NCI-H69 (cell line): Measurements from ENCODE around the gene CCDC24.

Source experiments
- DNase-seq: peaks from one replicate; lab custom pipeline; 2025; lab: John Stamatoyannopoulos, UW

CCDC24 gene

DNA sequence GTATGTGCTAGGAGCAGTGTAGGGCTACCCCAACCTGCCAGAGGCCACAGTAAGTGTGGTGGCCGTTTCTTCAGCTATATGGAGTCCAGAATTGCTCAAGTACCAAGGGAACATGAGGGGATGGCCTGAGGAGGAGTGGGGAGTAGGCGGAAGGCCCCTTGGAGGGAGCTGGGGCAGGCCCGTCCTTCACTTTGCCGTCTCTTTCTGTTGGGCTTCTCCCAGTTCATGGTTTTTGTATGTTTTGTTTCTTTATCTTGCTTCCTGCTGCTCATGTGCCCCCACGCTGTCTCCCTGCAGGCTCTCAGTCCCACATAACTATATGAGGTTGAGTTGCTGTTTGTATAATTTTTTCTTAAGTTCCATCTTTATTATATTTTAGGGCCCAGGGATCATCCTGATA, 27.5 kb upstream of the CCDC24 start:
- no peak for DNase-seq

DNA sequence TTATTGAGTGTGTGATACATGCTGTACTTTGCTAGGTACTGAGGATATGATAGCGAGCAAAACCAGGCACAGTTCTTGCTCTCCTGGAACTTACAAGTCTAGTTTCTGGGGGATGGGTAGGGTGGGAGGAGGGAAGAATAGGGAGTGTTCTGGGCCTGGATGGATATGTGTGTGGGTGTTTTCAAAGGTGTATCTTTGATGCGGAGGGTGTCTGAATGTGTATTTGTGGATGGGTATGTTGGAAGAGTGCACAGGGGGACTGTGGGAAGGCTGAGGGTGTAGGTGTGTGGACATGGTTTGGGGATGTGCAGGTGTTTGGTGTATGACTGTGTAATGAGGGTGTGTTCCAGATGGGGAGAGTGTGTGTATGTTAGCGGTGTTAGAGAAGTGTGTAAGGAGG, 26.1 kb upstream of the CCDC24 start:
- DNase-seq = no peak

DNA sequence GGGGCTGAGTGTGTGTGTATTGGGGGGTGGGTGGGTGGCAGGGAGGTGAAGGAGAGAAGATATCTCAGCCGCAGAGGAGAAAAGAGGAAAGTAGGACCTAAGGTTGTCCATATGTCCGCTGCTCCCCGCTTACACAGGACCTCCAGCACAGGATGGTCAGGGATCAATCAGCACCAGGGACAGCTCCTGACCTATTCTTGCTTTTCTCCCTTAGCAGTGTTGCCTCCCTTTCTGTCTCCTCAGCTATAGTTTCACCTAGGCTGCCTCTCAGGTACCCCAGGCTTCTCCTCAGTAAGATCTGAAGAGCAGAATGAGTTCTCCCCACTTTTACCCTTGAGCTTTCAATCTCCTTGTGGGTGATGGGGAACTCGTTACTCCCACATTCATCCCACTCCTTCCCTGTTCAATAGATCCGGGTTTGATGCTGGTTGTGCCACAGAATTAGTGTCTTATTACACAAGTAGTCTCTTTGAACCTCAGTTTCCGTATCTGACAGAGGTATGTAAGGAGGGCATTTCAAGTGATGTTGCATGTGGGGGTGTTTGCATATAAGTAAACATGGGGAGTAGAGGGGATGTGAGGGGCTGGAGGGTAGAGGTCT, 23.0 kb upstream of the CCDC24 start:
- DNase-seq = no peak

DNA sequence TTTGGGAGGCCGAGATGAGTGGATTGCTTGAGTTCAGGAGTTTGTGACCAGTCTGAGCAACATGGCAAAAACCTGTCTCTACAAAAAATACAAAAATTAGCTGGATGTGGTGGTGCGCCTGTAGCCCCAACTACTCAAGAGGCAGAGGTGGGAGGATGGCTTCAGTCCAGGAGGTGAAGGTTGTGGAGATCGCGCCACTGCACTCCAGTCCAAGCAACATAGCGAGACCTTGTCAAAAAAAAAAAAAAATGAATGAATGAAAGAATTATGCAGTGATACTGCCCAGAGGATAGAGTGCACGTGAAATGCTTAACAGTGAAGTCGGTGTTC, 22.0 kb upstream of the CCDC24 start:
- DNase-seq = no peak

DNA sequence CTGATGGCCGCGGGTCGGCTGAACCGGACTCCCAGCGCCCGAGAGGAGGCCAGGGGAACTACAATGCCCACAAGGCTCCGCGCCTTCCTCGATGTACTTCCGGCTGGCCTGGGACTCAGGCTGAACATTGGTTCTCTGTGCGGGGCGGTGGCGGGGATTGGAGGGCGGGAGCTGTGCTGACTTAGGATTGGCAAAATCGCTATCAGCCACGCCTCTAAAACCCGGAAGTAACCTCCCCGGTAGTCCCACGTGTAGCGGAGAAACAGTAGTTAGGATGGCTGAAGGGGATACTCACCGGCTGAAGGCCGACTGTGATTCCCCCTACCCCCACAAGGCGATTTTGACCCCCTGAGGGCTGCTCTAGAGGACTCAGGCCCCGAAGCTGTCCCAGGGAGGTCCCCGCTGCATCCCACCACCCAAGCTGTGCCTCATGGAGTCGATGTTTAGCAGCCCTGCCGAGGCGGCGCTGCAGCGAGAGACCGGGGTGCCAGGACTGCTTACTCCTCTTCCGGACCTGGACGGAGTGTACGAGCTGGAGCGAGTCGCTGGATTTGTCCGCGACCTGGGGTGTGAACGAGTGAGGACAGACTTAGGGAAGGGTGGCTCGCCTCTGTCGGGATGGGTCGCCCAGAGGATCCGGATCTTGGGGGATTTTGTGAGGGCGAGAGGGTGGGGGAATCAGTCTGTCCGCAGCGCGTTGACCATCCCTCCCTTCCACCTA, 21.5 kb upstream of the CCDC24 start, which contains the start of gene DPH2:
Gene DPH2, plus strand, starts transcription at position 265 of the 721 bp plus-strand sequence. Its CDS starts 166 bp downstream, at position 431.
- DNase-seq = peak; percentile 96

DNA sequence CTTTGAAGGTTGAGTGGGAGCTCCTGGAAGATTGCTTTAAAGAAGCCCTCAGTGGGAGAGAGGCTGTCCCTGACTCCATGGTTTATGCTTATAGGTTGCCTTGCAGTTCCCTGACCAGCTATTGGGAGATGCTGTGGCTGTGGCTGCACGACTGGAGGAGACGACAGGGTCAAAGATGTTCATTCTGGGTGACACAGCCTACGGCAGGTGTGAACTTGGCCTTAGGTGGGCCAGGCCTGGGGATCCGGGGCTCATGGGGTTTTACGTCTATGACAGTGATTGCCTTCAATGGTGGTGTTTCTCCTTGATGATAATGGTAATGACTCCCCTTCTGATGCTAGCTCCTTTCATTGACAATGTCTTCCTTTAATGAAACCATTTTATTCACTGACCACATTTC, 20.9 kb upstream of the CCDC24 start:
- no peak for DNase-seq

DNA sequence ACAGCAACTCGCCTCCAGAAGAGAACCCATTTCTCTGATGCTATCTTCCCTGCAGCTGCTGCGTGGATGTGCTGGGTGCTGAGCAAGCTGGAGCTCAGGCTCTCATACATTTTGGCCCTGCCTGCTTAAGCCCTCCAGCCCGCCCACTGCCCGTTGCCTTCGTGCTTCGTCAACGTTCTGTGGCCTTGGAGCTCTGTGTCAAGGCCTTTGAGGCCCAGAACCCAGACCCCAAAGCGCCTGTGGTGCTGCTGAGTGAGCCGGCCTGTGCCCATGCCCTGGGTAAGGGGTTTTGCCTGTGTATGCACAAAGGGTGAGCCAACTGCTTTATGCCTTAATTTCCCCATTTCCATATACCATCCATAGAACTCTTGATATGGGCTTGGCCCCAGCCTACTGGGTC, 20.5 kb upstream of the CCDC24 start:
- no peak for DNase-seq

DNA sequence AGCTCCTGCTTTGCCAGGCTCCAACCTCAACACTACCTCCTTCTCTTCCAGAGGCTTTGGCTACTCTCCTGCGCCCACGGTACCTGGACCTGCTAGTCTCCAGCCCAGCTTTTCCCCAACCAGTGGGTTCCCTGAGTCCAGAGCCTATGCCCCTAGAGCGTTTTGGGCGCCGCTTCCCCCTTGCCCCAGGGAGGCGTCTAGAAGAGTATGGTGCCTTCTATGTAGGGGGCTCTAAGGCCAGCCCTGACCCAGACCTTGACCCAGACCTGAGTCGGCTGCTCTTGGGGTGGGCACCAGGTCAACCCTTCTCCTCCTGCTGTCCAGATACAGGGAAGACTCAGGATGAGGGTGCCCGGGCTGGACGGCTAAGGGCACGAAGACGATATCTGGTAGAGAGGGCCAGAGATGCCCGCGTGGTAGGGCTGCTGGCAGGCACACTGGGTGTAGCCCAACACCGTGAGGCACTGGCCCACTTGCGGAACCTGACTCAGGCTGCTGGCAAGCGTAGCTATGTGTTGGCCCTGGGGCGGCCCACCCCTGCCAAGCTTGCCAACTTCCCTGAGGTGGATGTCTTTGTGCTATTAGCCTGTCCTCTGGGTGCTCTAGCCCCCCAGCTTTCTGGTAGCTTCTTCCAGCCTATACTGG, 19.9 kb upstream of the CCDC24 start:
- no peak for DNase-seq

DNA sequence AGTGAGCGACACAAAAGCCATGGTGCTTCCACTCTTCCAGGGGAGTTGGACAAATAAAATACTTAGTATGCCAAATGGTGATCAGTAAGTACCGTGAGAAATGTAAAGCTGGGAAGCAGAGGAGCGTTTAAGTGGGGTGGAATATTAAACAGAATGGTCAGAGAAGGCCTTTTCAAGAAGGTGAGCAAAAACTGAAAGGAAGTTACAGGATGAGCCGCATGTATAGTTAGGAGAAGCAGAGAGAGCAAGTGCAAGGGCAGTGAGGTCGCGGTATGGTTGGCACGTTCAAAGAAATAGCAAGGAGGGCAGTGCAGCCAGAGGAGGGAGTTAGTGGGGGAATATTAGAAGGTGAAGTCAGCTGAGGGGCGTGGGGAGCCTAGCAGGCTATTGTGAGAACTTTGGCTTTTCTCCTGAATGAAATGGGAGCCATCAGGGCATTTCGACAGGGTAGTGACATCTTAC, 17.4 kb upstream of the CCDC24 start:
- DNase-seq = no peak

DNA sequence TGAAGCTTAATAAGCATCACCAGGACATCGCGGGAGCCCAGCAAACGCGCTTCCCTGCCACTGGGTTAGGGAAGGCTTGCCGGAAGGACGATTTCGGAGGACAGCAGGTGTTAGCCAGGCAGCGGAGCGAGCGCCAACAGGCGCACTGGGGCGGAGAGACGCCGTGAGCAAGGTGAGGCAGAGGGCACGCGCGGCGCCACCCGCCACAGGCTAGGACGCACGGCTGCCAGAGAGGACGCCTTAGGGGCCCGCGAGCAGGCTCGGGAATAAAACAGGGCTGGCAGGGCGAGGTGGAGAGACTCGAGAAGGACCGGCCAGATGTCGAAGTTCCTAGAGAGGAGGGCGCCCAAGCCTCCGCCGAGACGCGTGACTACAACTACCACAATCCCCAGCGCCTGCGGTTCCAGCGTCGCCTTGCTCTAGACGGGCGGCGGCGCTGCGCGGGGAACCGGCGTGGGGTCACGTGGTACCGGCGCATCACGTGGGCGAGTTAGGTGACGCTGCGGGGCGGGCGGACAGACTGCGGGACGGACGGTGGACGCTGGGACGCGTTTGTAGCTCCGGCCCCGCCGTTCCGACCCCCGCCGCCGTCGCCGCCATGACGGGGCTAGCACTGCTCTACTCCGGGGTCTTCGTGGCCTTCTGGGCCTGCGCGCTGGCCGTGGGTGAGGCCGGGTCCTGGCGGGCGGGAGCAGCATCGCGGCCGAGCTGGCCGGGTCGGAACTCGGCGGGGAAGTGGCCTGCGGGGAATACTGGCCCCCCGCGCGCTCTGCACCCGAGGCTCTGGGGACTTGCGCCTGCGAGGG, 16.8 kb upstream of the CCDC24 start, which contains the start of gene ATP6V0B:
Gene ATP6V0B, plus strand, starts transcription at position 518 of the 806 bp plus-strand sequence. Its CDS starts 81 bp downstream, at position 599.
- DNase-seq = peak; percentile 94

DNA sequence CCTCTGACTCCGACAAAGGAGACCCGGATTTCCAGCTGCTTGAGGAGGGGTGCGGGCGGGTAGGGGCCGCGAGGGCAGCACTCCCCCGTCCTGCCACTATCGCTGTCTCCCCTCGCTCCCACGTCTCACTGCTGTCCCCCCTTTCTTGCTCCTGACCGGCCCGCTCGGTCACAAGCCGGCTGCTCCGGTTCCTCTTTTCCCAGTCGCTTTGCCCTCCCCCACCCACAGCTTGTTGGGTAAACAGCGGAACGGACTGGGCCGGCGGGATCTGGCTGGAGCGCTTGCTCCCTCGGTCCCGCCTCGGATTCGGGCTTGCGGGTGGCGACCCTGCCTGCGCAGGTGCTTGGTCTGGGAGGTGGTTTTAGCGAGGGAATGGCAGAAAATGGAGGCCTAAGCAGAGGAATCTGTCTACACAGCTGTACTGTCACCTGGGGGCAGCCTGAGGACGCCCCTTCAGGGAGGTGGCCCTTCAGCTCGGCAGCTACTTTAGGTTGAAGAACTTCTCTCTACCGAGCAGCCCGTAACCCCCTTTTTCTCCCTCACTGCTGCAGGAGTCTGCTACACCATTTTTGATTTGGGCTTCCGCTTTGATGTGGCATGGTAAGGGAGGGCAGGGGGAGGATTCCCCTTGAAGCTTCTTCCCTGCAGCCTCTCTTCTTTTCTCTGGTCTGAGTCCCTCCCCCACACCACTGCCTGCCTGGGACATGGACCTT, 16.0 kb upstream of the CCDC24 start:
- peak; percentile 34 for DNase-seq

DNA sequence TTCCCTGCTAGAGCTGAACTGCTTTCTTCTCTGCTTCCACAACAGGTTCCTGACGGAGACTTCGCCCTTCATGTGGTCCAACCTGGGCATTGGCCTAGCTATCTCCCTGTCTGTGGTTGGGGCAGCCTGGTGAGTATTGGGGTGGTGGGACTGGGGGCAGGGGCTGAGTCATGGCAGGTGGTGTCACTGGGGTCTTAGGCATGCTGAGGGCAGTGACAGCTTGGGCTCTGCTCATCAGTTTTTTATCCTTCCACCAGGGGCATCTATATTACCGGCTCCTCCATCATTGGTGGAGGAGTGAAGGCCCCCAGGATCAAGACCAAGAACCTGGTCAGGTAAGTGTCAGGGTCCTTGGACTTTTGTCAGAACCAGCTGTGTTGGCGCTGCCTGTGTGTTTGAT, 15.4 kb upstream of the CCDC24 start:
- DNase-seq = no peak

DNA sequence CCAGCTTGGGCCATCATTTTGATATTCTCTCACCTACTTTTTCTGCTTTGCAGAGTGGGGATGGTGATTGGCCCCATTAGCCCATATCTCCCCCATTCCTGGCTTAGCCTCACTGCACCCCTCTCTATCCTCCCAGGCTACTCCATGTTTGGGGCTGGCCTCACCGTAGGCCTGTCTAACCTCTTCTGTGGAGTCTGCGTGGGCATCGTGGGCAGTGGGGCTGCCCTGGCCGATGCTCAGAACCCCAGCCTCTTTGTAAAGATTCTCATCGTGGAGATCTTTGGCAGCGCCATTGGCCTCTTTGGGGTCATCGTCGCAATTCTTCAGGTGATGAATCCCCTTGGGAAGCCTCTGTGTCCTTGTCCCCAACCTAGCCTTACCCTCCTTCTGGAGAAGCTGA, 14.5 kb upstream of the CCDC24 start:
- DNase-seq = no peak

DNA sequence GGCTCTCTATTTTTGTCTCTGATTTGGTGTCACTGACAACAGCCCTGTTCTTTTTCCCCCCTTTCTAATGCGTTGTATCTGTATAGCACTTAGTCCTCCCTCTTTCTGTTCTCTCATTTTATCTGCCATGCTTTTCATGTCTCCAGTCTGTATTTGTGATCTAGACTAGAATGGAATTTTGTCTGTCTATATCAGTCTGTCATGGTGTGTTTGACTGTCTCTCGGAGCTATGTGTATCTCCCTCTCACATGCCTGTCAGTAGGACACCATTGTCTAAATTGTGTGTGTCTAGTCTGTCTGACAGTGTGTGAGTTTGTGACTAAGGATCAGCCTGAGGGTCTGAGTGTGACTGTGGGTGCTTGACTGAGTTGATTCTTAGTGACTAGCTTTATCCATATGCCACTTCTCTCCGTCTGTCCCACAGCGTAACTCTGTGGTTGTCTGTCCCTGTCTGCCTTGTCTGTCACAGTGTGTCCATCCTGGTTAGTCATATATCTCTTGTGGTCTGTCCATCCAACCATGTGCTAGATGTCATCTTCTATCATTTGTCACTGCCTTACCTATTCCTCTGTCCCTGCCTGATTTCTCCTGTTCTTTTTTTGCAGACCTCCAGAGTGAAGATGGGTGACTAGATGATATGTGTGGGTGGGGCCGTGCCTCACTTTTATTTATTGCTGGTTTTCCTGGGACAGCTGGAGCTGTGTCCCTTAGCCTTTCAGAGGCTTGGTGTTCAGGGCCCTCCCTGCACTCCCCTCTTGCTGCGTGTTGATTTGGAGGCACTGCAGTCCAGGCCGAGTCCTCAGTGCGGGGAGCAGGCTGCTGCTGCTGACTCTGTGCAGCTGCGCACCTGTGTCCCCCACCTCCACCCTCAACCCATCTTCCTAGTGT, 13.8 kb upstream of the CCDC24 start:
- no peak for DNase-seq

DNA sequence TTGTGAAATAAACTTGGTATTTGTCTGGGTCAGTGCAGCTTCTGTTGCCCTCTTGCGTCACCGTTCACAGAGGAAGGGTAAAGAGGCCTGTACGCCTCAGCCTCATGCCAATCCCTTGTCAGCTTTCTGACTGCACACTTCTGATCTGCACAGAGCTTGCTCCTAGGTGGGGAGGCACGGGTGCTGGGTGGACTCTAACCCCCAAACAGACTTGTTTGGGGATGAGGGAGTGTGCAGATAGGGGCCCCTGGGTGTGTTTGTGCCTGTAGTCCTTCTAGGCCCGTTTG, 13.2 kb upstream of the CCDC24 start:
- DNase-seq = no peak

DNA sequence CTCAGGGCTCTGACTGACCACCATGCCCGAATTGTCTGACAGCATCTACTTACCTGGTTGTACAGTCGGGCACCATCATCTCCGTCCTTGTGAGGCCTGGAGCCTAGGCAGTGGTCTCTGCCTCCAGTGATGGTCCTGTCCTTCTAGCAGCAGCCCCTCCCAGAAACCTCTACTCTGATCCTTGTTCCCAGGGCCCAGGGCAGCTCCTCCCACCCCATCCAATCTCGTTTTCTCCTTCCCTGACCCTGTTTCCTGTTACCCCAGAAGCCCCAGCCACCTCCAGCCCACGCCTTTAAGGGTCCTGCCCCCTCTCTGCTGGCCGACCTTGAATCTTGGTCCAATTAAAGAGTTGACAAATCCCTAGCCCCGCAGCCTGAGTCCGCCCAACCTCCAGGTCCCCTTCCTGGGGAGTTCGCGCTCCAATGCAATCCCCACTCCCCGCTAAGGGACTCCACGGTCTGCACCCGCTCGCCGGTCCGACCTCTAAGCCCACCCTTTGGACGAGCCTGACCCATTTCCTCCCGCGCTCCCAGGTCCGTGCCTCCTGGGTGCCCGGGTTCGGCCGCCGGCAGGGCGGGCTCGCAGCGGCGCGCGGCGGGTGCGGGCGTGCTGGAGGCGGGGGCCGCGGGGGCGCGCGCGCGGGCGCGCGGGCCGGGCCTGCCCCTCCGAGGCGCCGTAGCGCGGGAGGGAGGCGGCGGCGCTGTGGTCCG, 12.7 kb upstream of the CCDC24 start, which contains the start of gene B4GALT2:
Gene B4GALT2, plus strand, starts transcription at position 660 of the 710 bp plus-strand sequence. CDS start 1,951 bp downstream, outside the sequence.
- DNase-seq = peak; percentile 70

DNA sequence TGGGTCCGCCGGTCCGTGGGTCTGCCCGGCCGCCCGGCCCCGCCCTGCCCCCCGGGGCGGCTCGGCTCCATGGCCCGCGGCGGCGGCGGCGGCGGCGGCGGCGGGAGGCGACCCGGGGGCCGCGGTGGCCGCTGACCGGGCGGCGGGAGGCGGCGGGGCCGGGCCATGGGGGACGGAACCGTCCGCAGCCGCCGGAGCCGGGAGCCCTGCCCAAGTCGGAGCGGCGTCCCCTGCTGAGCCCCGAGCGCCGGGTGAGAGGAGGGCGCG, 12.2 kb upstream of the CCDC24 start:
- DNase-seq = no peak

DNA sequence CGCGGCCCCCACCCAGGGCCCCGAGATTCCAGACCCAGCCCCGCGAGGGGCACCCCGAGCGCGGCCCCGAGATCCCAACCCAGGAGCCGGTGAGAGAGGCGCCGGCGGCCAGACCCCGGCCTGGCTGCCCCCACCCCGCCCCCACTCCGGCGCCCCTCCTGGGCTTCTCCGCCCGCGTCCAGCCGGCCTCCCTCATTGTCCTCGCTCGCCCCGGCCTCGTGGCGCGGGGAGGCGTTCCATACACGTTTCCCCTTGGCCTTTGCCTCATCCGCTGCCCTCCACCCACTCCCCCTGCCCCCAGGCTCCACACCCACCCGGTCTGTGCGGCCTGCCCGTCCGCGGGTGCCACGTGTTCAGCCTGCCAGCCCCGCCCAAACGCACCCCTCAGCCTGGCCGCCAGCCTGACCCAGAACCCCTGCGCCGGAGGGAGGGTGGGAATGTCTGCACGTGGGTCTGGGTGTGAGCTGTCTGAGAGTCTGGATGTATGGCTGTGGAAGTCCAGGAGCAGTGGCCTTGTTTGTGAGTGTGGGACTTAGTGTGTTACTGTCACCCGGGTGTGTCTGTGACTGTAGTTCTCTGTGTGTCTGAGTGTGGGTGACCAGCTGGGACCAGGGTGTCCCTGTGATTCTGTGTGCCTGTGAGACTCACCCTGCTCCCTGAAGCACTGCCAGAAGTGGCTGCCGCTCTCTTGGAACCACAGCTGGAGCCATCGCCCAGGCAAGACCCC, 11.7 kb upstream of the CCDC24 start:
- DNase-seq = peak; percentile 53

DNA sequence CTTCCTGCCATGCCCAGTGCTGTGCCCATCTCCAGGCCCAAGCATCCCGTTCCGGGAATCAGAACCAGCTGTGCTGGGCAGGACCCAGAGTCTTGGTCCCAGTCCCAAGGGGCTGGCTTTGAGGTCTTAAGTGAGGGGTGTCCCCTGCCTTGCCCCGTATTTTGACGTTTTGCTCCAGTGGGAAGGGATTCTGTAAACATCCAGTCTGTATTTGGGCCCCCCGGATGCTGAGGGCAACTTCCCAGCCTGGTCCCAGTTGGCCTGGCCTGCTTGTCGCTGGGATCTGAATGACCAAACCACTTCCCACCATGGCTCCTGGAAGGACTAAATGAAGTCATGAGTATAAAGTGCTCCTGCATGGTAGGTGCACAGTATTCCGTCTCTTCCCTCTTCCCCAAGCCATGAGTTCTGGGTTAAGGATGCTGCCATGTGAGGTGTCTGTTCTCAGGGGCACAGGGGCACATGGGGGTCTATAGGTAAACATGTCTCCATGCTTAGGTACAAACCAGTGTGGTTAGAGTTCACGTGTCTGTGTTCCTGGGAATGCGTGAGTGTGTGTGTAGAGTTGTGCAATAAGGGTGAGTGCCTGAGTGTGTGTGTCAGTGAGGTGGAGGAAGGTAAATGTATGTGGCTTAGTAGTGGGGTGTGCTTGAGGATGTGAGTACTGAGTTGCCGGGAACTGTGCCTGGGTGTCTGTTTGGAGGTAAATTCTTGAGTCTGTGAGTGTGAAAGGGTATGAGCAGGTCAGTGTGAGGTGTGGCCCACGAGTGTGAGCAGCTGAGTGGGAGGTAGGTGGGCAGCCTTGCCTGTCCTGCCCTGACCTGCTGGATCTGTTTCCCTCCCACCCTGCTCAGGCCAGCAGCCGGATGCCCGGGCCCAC, 10.9 kb upstream of the CCDC24 start:
- DNase-seq = no peak
